ENCODE results near the gene PSMG3.
"Not testable (repeated sequence)": the region's sequence is repeated elsewhere in the genome, so short reads cannot be mapped to it uniquely, and the experiment has no call there.

The PSMG3 gene

DNA sequence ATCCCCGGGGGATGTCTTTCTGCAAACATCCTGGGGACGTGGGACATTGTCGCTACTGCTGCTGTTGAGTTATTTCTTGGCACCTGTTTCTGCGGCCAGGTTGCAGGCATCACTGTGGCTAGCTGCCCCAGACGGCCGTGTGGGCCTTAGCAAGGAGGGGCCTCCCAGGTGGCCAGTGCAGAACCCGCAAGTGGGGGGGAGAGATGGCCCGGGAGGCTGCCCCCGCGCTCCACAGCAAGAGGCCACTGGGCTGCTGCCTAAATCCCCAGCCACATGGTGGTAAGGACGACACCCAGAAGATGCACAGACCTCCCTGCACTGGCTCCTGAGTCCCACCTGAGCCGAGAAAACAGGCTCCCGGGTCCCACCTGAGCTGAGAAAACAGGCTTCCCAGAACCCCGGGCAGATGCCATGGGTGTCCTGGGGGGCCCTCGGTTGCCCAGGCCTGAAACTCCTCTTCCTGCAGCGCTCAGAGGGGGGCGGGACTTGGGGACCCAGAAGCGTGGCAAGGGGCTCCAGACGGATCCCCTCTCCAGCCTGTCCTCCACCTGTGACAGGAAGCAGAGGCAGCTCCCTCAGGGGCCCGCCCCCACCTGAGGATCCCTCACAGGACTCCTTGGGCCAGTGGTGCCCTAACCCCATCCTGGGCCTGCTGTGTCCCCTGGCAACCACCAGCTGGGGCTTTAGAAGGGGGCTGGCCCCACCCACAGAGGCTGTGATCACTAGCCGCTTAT is 40.3 kb downstream of the PSMG3 start:
- no peak overlapping the region for H3K9ac ChIP-seq (ENCODE audit: low read depth, low read length)
- H3K36me3 ChIP-seq (ENCODE audit: control insufficient read depth, insufficient read depth, low read length): no peaks in the 10 kb centered on the region
- no peaks in the 10 kb centered on the region for H3K27me3 ChIP-seq (ENCODE audit: control insufficient read depth, insufficient read depth, low read length)
- H3K4me1 ChIP-seq (ENCODE audit: control insufficient read depth, insufficient read depth, low read length): peaks cover 22% of the 10 kb centered on the region
- H3K9me3 ChIP-seq (ENCODE audit: control insufficient read depth, insufficient read depth, low read length): no peaks in the 10 kb centered on the region
- no peak overlapping the region for H3K27ac ChIP-seq (ENCODE audit: low read depth, low read length)
- no peak overlapping the region for H3K4me3 ChIP-seq (ENCODE audit: low read depth, low read length)

DNA sequence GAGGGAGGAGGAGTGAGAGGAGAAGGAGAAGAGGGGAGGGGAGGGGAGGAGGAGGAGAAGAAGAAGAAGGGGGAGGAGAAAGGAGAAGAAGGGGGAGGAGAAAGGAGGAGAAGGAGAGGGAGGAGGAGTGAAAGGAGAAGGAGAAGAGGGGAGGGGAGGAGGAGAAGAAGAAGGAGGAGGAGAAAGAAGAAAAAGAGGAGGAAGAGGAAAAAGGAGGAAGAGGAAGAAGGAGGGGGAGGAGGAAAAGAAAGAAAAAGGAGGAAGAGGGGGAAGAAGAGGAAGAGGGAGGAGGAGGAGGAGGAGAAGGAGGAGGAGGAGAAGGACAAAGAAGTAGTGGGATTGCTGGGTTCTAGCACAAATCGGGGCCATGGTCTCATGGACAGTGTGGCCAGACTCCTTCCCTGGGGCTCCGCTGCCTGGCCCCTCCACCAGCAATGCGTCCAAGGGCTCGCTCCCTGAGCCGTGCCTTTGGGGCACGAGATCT is 43.5 kb downstream of the PSMG3 start:
- Histone ChIP-seq H3K4me1 (ENCODE audit: control insufficient read depth, insufficient read depth, low read length) (0 out of 2 replicates have a peak, but pooled peaks cover 2% of the 10 kb centered on the region), H3K27me3 (ENCODE audit: control insufficient read depth, insufficient read depth, low read length) (no peaks in the 10 kb centered on the region)

DNA sequence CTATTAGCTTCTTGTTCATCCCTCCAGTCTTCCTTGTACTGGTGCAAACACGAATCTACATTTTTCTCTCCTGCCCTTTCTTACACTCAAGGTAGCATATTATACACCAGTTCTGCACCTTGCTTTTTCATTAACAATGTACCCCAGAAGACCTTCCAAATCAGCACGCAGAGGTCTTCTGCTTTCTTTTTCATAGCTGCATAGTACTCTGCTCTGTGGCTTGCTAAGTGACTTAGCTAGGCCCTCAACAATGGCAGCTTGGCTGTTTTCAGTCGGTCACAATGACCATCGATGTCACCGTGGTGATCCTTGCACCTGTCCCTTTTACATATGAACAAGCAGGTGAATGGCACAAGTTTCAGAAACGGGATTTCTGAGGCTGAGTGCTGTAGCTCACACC is 44.4 kb downstream of the PSMG3 start:
- H3K27me3 ChIP-seq (ENCODE audit: control insufficient read depth, insufficient read depth, low read length): no peaks in the 10 kb centered on the region
- no peak overlapping the region for H3K4me3 ChIP-seq (ENCODE audit: low read depth, low read length)
- H3K4me1 ChIP-seq (ENCODE audit: control insufficient read depth, insufficient read depth, low read length): 0 out of 2 replicates have a peak, but pooled peaks cover 2% of the 10 kb centered on the region
- no peak overlapping the region for H3K9ac ChIP-seq (ENCODE audit: low read depth, low read length)
- no peaks in the 10 kb centered on the region for H3K36me3 ChIP-seq (ENCODE audit: control insufficient read depth, insufficient read depth, low read length)
- no peak overlapping the region for H3K27ac ChIP-seq (ENCODE audit: low read depth, low read length)
- no peaks in the 10 kb centered on the region for H3K9me3 ChIP-seq (ENCODE audit: control insufficient read depth, insufficient read depth, low read length)

More for the DNA sequence above, 43.5 kb downstream of the PSMG3 start:
- H3K27ac ChIP-seq (ENCODE audit: low read depth, low read length): no peak overlapping the region
- no peaks in the 10 kb centered on the region for H3K36me3 ChIP-seq (ENCODE audit: control insufficient read depth, insufficient read depth, low read length)
- H3K9ac ChIP-seq (ENCODE audit: low read depth, low read length): no peak overlapping the region
- H3K9me3 ChIP-seq (ENCODE audit: control insufficient read depth, insufficient read depth, low read length): no peaks in the 10 kb centered on the region
- no peak overlapping the region for H3K4me3 ChIP-seq (ENCODE audit: low read depth, low read length)

DNA sequence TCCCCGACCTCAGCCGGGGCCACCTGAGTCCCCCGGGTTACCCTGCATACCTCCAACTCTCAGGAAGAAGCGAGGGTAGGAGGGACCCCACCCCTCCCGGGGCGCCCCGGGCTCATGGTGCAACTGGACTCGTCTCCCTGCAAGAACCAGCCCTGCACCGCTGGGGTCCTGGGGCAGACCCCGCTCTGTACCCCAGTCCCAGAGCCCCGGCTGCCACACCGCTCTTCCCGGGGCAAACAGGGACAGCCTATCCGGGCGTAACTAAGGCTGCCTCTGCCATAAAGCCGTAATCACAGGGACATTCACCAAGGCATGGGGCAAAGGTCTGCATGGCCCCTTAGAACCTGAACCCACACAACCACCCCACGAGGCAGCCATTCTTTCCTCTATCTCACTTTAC is 46.0 kb downstream of the PSMG3 start:
- H3K4me3 ChIP-seq (ENCODE audit: low read depth, low read length): no peak overlapping the region

DNA sequence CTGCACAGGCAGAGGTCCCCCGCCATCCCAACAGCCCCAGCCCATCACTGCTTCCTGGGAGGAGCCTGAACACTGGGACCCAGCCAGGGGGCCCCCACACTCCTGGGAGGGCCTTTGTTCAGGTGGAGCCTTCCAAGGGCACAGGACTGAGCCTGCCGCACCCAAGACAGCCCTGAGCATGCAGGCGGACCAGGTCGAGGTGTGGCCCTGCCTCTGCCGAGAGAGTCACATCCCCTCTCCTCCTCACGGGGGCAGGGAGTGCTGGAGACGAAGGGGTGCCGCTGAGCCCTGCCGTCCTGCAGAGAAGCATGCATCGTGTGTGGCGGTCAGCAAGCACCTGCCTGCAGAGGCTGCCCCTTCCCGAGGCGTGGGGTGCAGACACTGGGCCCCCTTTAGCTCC is 46.6 kb downstream of the PSMG3 start:
- Histone ChIP-seq H3K4me1 (ENCODE audit: control insufficient read depth, insufficient read depth, low read length) (0 out of 2 replicates have a peak, but pooled peaks cover 2% of the 10 kb centered on the region), H3K9me3 (ENCODE audit: control insufficient read depth, insufficient read depth, low read length) (no peaks in the 10 kb centered on the region), H3K4me3 (ENCODE audit: low read depth, low read length) (no peak overlapping the region), H3K36me3 (ENCODE audit: control insufficient read depth, insufficient read depth, low read length) (no peaks in the 10 kb centered on the region), H3K9ac (ENCODE audit: low read depth, low read length) (no peak overlapping the region), H3K27me3 (ENCODE audit: control insufficient read depth, insufficient read depth, low read length) (no peaks in the 10 kb centered on the region), H3K27ac (ENCODE audit: low read depth, low read length) (no peak overlapping the region)

More for the DNA sequence above, 46.0 kb downstream of the PSMG3 start:
- no peak overlapping the region for H3K9ac ChIP-seq (ENCODE audit: low read depth, low read length)
- no peak overlapping the region for H3K27ac ChIP-seq (ENCODE audit: low read depth, low read length)
- H3K9me3 ChIP-seq (ENCODE audit: control insufficient read depth, insufficient read depth, low read length): no peaks in the 10 kb centered on the region
- 0 out of 2 replicates have a peak, but pooled peaks cover 2% of the 10 kb centered on the region for H3K4me1 ChIP-seq (ENCODE audit: control insufficient read depth, insufficient read depth, low read length)
- no peaks in the 10 kb centered on the region for H3K36me3 ChIP-seq (ENCODE audit: control insufficient read depth, insufficient read depth, low read length)
- no peaks in the 10 kb centered on the region for H3K27me3 ChIP-seq (ENCODE audit: control insufficient read depth, insufficient read depth, low read length)

DNA sequence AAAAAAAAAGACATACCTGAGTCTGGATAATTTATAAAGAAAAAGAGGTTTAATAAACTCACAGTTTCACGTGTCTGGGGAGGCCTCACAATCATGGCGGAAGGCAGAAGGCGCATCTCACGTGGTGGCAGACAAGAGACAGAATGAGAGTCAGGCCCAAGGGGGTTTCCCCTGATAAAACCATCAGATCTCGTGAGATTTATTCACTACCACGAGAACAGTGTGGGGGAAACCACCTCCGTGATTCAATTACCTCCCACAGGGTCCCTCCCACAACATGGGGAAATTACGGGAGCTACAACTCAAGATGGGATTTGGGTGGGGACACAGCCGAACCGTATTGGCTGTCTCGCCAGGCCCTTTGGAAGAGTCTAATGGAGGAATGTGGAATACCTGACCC is 48.4 kb downstream of the PSMG3 start:
- Histone ChIP-seq H3K4me3 (ENCODE audit: low read depth, low read length) (no peak overlapping the region), H3K9ac (ENCODE audit: low read depth, low read length) (no peak overlapping the region), H3K27me3 (ENCODE audit: control insufficient read depth, insufficient read depth, low read length) (no peaks in the 10 kb centered on the region), H3K4me1 (ENCODE audit: control insufficient read depth, insufficient read depth, low read length) (no peaks in the 10 kb centered on the region), H3K9me3 (ENCODE audit: control insufficient read depth, insufficient read depth, low read length) (no peaks in the 10 kb centered on the region), H3K27ac (ENCODE audit: low read depth, low read length) (no peak overlapping the region), H3K36me3 (ENCODE audit: control insufficient read depth, insufficient read depth, low read length) (no peaks in the 10 kb centered on the region)

DNA sequence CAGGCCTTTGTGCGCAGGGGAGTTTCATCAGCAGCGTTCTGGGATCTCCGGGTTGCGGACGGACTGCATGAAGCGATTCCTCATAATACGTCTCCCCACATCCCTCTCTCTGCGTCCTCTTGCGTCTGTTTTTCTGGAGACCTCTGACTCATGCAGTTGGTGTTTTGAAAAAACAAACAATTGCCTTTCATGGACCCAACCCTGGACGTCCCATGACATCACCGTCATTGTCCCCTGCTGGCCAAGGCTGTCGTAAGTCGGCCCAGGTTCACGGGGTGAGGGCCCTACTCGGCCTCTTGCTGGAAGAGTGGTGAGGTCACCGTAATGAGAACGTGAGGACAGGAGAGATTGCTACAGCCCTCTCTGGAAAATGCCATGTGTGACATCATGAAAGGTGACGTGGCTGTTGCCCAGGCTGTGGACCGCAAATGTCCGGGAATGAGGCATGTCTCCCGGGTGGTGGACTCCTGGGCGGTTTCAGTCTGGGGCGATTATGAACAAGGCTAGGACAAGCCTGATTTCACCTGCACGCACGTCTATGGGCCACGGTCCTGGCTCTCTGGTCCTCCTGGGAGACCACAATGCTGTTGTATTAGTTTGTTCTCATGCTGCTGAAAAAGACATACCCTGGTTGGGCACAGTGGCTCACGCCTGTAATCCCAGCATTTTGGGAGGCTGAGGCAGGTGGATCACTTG is 49.1 kb downstream of the PSMG3 start:
- Histone ChIP-seq H3K4me1 (ENCODE audit: control insufficient read depth, insufficient read depth, low read length) (no peaks in the 10 kb centered on the region), H3K9me3 (ENCODE audit: control insufficient read depth, insufficient read depth, low read length) (no peaks in the 10 kb centered on the region), H3K4me3 (ENCODE audit: low read depth, low read length) (no peak overlapping the region), H3K27ac (ENCODE audit: low read depth, low read length) (peak overlapping the region; percentile 35), H3K27me3 (ENCODE audit: control insufficient read depth, insufficient read depth, low read length) (no peaks in the 10 kb centered on the region), H3K36me3 (ENCODE audit: control insufficient read depth, insufficient read depth, low read length) (no peaks in the 10 kb centered on the region), H3K9ac (ENCODE audit: low read depth, low read length) (no peak overlapping the region)

DNA sequence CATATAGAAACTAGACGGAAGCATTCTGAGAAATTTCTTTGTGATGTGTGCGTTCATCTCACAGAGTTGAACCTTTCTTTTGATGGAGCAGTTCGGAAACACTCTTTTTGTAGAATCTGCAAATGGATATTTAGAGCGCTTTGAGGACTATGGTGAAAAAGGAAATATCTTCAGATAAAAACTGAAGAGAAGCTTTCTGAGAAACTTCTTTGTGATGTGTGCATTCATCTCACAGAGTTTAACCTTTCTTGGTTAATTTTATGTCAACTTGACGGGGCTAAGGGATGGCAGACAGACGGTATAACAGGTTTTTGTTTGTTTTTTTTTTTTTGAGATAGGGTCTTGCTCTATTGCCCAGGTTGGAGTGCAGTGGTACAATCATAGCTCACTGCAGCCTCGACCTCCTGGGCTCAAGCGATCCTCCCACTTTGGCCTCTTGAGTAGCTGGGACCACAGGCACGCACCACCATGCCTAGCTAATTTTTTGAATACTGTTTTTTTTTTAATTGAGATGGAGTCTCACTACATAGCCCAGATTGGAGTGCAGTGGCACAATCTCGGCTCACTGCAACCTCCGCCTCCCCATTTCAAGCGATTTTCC is 50.4 kb downstream of the PSMG3 start:
- not testable (repeated sequence) for H3K27me3 ChIP-seq (ENCODE audit: control insufficient read depth, insufficient read depth, low read length)

More for the DNA sequence above, 50.4 kb downstream of the PSMG3 start:
- H3K27ac ChIP-seq (ENCODE audit: low read depth, low read length); H3K36me3 ChIP-seq (ENCODE audit: control insufficient read depth, insufficient read depth, low read length); H3K4me3 ChIP-seq (ENCODE audit: low read depth, low read length); H3K4me1 ChIP-seq (ENCODE audit: control insufficient read depth, insufficient read depth, low read length); H3K9me3 ChIP-seq (ENCODE audit: control insufficient read depth, insufficient read depth, low read length); H3K9ac ChIP-seq (ENCODE audit: low read depth, low read length): not testable (repeated sequence)
